HPDE6-E6E7 (cell line): ENCODE data around the gene CFDP1.

Experiments
- DNase-seq: peaks from one replicate; pipeline ENCODE4 v3.0.0; 2011; ENCODE audit warnings: missing footprints; ENCODE audit errors: extremely low spot score

Gene CFDP1

DNA sequence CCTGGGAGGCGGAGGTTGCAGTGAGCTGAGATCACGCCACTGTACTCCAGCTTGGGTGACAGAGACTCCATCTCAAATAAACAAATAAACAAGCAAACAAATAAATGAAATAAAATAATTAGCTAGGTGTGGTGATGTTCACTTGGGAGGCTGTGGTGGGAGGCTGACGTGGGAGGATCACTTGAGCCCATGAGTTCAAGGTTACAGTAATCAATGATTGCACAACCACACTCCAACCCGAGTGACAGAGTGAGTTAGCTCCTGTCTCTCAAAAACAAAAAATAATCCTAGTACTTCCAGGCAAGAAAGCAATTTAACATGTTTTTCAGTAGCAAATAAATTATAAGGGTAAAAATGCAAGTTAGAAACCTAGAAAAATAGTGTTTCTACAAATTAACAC lies 26.4 kb downstream of the CFDP1 start:
- DNase-seq: no peak

DNA sequence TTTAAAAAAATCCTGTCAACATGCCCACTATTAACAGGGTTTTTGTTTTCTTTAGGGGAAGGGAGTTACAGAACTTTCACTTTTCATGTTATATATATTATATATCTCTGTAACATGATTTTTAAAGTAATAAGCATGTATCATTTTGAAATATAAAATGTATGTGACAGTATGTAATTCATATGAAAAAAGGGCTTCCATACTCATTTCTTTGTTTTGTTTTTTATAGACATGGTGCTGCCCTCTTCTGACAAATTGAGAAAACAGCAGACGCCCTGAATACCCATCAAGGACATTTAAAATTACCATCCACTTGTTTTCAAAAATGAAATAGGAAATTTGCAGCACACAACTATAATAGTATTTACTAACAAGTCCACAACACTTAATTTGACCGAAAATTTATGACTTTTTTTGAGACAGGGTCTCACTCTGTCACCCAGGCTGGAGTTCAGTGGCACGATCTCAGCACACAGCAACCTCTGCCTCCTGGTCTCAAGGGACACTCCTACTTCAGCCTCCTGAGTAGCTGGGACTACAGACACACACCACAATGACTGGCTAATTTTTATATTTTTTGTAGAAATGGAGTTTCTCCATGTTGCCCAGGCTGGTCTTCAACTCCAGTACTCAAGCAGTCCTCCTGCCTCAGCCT lies 30.4 kb downstream of the CFDP1 start:
- no peak for DNase-seq

DNA sequence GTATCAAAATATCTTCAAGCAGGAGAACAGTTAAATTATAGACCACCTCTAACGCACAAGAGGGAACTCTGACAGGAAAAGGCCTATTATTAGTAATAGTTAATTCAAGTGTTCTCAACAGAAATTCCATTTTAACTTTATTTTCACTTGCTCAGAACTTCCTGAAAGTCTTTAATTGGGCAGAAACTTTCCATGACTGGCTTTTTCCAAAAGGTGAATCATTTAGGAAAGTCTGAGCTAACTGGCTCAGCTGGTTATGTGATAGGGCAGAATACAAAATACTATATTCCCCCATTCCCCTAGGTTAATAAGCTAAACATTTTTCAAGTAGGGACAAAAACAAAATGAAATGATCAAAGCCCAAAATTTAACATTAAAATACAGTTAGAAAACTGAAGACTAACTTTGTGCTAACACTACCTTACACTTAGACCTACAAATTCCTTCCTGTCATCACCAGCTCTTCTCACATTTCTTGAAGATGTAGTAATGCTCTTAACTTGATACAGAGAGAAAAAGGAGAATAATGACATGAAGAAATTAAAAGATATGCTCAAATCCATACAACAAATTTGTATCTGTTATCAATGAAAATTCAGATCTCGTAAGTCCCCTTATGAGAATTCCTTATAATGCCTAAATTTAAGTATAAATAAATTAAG lies 31.0 kb downstream of the CFDP1 start:
- DNase-seq: peak; percentile 20

DNA sequence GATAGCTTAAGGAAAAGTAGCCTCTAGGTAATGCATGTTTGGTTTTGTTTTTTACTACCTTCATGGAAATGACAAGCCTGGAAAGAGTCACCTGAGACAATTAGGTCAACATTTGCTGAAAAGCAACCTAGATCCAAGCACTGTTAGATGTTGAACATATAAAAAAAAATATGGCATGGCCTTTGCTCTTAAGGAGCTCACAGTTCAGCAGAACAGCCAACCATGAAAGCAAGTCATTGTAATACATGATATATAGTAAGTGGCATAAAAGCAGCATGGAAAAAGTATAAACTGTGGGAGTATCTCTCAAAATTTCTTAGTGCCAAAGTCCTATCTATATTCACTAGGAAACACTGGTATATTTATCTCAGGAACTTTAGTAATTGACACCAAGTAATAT lies 31.6 kb downstream of the CFDP1 start:
- DNase-seq: no peak

DNA sequence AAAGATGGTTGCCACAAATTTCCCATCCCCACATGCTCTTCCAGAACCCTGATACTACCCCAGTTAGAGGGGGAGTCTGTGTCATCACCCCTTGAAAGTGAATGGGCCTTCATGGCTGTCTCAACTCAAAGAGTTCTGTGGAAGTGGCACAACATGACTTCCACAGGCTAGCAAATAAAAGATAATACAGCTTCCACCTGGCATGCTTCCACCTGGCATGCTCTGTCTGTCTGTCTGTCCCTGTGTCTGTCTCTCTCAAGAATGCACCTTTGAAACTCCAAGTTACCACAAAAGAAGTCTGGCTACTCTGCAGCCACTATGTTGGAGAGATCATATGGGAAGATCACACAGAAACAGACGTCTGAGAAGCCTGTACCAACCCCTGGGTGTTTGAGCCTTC lies 35.0 kb downstream of the CFDP1 start:
- no peak for DNase-seq

DNA sequence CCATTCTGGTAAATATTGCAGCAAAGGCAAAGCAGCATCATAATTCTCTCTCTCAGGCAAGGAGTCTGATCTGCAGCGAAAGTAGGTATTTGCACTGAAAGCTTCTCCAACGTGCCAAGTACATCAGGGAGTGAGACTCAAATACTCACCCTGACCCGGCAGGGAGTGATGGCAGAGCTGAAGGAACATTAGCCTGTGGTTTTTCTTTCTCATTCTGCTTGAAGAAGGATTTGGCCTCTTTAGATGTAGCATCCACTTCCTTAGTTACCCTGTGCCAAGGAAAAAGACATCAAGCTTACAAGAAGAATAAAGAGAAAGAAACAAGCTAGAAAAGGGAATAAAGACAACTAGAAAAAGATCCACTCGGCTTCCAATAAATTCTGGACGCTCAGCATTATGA lies 38.4 kb downstream of the CFDP1 start:
- no peak for DNase-seq

DNA sequence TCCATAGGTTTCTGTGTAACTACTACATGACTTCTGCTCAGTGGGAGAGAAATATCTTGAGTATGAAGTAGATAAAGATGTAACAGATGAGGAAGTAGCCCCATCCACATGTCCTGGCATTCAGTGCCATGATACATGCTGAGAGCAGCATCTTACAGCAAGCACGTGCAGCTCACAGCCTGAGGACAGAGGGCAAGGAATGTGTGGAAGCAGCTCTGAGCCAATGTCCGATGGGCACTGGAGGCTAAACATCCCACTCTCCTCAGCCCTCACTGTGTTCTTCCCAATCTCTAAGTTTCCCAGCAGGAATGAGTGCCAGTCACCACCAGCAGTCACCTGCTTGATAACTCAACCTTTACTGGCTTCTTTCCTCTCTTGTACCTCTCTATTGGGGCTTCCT lies 40.4 kb downstream of the CFDP1 start:
- DNase-seq: no peak

DNA sequence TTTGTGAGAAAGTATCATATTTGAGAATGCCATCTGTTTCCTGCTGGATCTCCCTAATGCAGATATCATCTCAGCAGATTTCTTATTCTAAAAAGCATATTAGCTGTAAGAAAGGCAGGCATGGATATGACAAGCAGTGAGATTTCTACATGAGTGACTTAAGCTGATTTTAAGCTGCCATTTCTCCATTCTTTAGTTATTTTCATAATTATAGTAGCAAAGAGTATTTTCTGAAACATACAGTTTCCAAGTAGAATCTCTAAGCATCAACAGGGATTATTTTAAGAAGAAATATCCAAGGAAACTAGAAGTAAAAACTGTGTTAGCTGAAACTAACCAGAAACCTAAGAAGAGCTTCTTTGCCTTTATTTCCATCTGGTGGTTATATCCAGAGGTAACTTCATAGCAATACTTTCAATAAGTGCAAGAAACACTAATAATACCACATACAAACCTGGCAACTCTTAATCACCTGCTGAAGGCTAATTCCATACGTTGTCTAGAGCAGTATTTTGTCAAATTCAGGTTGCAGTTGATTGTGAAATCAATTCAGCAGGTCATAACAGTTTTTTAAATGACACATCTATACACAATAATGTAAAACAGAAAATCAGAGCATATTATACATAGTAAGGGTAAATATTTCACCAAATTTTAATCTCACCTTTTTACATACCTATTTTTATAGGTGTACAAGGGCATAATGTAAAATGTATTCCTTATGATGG lies 42.2 kb downstream of the CFDP1 start:
- DNase-seq: no peak

DNA sequence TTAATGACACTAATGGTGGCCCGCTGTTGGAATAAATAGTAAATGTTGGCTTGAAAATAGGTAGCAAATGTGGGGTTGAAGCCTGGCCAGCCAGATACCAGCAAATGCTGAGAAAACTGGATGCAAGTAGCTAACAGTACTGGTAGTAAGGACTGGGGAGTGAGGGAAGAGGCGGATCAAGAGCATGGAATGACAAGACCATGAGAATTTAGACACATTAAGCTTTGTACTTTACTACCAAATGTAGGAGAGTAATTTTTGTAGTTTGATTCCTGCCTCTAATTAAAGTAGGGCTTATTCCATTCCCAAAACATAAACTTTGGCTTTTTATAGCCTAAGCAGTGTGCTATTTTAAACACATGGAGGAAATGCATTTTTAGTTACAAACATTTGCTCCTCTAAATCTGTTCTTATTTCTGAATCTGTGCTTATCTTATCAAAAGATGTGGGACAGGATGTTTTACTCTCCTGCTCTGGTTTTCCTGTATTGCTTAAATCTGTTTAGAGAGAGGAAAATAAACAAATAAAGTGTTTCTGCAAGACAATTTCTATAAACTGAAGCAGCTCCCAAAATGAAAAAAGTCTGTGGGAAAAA lies 44.1 kb downstream of the CFDP1 start:
- DNase-seq: no peak

DNA sequence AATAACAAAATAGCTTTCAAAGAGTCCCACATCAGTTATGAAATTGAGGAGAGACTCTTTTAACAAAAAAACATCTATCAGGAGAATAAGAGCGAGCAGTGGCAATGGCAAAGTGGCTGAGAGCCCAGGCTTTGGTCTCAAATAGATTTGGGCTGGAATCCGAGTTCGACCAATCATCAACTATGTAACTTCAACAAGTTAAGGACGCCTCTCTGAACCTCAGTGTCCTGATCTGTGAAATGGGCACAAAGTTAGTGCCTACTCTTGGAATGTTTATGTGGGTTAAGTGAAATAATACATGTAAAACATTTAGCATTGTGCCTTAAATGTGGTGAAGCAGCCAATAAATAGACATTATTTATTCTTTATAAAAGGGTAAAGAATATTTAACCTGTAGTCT lies 45.4 kb downstream of the CFDP1 start:
- DNase-seq: no peak

DNA sequence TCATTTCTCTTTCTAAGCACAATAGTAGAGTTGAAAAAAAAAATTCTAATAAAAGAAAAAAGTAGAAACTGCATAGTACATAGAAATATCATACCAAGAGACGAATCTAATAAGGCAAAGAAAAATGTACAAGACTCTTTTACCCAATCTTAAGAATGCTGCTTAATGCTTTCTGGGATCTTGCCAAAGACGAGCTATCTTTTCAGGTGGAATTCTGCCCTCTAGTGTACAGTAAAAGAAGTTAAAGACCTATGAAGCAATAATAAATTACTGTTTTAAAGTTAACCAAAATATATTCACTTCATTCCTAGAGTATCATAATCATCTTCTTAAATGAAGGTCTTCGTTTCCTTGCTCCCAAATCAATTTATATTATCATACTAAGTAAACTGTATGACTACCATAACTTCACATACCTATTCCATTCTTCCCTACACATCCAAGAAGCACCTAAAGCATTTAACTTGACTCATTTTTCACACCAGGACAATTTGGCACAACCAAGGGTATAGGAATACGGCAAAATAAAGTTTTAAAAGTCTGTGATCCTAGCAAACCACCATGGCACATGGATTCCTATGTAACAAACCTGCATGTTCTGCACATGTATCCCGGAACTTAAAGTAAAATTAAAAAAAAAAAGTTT lies 47.7 kb downstream of the CFDP1 start:
- no peak for DNase-seq

DNA sequence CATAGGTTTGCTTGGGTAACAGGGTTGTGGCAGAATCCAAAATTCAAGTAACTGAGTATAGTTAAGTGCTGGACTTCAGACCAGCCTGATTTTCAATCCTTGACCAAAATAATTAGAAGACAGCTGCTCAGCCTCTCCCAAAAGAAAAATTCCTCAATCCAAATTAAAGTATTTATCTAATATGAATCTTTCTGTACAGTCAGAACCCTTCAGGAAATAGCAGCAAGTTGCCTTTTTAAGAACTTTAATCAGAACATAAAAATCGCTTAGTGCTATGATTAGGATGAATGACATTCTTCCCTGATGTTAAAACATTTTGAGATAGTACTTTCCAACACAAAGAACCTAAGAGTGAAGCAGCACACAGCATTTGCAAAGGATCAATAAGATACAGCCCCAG lies 50.2 kb downstream of the CFDP1 start:
- no peak for DNase-seq

DNA sequence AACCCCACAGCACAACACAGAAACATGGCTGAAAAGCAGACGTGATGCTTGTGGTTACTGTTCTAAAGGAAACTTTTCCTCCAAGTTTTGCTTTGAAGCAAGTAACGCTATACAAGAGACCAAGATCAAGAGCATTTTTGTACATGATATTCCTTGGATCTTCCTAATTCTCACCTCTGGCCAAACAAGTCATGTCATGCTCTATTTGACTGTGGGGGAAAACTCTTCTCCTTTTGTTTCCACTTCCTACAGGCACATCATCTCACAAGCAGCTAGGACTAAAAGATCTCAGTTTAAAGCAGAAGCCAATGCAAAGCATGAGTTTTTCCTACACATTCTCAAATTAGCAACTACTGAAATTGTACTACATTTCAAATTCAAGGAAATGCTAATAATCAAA lies 50.7 kb downstream of the CFDP1 start:
- DNase-seq: no peak

DNA sequence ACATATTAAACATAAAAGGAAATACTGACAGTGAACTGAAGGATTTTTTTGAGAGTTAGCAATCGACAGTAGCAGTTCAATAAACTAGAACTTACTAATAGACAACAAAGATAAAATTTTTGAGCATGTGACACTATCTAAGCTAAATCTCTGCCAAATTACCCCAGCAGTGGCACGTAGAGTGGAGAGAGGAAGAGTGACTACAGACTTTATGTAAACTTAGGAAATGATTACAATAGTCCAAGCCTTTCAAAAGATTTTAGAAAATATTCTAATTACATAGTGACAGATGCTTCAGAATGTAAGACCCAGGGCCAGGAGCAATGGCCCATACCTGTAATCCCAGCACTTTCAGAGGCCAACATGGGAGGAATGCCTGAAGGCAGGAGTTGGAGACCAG lies 52.4 kb downstream of the CFDP1 start:
- no peak for DNase-seq

DNA sequence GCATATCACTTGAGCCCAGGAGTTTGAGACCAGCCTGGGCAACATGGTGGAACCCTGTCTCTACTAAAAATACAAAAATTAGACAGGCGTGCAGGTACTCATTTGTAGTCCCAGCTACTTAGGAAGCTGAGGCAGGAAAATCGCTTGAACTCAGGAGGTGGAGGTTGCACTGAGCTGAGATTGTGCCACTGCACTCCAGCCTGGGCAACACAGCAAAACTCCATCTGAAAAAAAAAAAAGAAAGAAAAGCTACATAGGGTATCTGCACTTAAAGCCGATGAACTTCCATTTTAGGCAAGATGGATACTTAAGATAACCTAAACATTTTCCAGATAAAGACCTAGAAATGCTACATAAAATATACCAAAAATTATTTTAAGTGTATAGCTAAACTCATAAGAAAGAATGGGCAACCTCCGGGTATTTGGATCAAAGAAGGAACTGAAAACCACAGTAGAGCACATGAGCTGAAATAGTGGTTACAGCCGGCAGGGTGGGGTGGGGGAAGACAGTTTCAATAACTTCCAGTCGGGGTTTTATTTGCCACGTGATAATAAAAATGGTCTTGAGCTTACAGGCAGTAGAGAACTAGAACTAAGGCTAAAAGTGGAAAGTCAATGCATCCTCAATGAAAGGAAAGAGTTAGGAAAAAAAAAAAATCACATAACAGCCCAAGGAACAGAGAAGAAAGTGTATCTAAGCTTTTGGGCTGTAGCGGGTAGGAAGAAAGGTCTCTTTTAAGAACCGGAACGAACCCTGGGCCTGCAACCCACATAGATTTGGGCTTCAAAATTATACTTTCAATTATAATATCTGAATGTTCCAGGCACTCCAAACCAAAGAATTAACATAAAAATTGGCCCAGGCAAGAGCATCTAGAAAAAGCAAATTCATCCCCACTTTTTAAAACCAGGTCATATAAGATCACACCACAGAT lies 53.1 kb downstream of the CFDP1 start:
- DNase-seq: no peak

DNA sequence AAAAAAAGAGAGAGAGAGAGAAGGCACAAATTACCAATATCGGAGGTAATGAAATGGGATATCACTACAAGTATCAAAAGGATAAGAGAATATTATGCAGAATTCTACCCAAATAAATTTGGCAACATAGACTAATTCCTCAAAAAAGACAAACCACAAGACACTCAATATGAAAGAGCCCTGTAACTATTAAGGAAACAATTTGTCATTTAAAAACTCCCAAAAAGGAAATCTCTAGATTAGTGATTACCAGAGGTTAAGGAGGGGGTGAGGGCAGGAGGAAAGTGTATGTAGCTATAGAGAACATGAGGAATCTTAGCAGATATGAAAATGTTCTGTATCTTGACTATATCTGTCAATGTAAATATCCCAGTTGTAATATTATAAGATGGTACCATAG lies 54.0 kb downstream of the CFDP1 start:
- DNase-seq: no peak

DNA sequence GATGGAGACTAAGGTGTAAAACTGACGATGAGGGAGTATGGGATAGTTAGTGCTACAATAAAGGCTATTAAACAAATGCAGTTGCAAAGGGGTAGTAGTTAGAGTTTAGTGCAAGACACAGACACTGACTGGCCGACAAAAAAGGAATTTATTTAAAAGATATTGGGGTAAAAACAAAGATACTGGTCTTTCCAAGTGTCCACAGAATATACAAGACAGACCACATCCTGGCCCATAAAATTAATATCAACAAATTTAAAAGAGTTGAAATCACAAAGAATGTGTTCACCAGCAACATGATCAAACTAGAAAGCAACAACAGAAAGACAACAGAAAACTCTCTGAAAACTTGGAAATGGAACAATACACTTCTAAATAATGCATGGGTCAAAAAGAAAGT lies 54.7 kb downstream of the CFDP1 start:
- DNase-seq: no peak

DNA sequence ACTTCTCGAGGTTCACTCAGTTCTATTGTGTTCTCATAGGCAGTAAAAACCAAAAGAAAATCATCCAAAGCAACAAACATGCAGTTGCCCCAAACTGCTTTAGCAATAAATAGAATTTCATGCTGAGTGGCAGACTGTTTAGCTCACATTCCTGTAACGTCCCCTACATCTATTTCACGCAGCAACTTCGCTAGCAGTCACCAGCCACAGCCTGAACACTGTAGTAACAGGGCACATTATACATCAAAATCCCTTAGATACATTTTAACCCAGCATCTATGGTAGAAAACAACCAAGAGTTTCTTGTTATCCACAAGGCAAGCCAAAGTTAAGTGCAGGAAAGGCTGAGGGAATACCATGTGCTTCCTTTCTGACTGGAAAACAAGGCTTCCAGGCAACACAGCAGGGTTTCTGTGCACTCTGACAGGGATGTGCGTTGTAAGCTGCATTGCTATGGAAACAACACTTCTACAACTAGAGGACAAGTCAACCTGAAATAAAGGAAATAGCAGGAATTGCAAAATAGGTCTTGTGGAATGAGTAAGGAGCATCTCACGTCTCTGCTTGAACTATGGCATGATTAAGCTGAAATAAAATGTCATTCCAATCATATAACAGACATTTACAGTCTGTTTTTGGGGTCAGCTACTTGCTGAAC lies 55.4 kb downstream of the CFDP1 start:
- DNase-seq: peak; percentile 71

DNA sequence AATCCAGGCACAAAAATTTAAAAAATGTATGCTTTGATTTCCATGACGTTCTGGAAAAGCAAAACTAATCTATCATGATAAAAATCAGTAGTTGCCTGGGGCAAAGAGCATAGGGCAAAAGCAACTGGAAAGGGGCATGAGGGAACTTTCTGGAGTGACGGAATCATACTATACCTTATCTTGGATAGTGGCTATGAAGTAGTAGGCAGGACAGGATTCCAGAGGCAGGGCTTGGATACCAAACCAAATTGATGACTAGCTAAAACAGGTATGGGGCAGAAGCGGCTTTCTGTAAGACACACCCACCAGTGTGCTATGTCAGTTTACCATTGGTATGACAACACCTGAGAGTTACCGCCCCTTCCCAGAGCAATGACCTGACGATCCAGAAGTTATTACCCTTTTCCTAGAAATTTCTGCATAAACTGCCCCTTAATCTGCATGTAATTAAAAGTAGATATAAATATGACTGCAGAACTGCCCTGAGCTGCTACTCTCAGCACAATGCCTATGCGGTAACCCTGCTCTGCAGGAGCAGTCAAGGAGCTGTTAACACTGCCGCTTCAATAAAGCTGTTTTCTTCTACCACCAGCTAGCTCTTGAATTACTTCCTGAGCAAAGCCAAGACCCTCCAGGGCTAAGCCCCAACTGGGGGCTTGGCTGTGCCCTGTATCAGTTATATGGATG lies 56.7 kb downstream of the CFDP1 start:
- DNase-seq: no peak

DNA sequence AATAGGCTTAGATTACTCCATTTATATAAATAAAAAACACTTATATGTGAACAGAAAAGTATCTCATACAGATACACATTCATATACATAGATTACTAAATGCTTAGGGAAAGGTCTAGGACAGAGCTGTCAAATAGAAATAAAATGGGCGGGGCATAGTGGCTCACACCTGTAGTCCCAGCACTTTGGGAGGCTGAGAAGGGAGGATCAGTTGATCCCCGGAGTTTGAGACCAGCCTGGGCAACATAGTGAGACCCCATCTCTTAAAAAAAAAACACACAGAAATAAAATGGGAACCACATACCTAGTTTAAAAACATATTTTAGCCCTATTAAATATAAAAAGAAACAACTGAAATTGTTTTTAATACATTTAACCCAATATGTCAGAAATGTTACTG lies 58.9 kb downstream of the CFDP1 start:
- DNase-seq: no peak
